A673 (cell line): ENCODE results near the gene PPP3R2. TPM values are rescaled to one million over a fixed set of nuclear protein-coding genes. Genes with fewer than 3 reads are reported as not detected.

ENCODE experiments used
- BruUV-seq: library from RNA; stranded (reverse); fragments of 400-500 nt; replicated peaks from 2 replicates; lab custom pipeline; 2021; lab: Mats Ljungman, UMichigan
- CTCF ChIA-PET: fragments of 300-600 bp; sonication (Branson Sonifier 250); formaldehyde crosslinking; loops from one replicate; lab custom pipeline; 2022; ENCODE audit warnings: antibody characterized with exemption; lab: Charles Lee
- POLR2A ChIA-PET: fragments of 300-600 bp; sonication (Branson Sonifier 250); formaldehyde crosslinking; loops from one replicate; lab custom pipeline; 2022; ENCODE audit warnings: antibody characterized with exemption; ENCODE audit not compliant: low non-redundant PET; lab: Charles Lee
- DNase-seq: peaks from one replicate; pipeline ENCODE4 v3.0.0-alpha.2; 2015; ENCODE audit warnings: low spot score
- H3K27ac ChIP-seq: fragments of 200-600 bp; sonication (generic); 2 replicates; pipeline ENCODE4 v1.5.1; 2016; ENCODE audit warnings: mixed run types, low read depth, mild to moderate bottlenecking, mixed read lengths, antibody characterized with exemption, low read length; ENCODE audit not compliant: poor library complexity, severe bottlenecking
- H3K27me3 ChIP-seq: fragments of 200-600 bp; sonication (generic); replicated peaks from 2 replicates; pipeline ENCODE4 v1.6.1; 2017; ENCODE audit warnings: mixed run types, low read depth, mild to moderate bottlenecking, mixed read lengths, antibody characterized with exemption, low read length; ENCODE audit not compliant: insufficient read depth, poor library complexity
- H3K36me3 ChIP-seq: fragments of 200-600 bp; sonication (generic); 2 replicates; pipeline ENCODE4 v1.6.1; 2016; ENCODE audit warnings: mixed run types, mild to moderate bottlenecking, mixed read lengths, antibody characterized with exemption, low read length; ENCODE audit not compliant: insufficient read depth, poor library complexity, severe bottlenecking
- H3K4me1 ChIP-seq: fragments of 200-600 bp; sonication (generic); 2 replicates; pipeline ENCODE4 v1.6.1; 2017; ENCODE audit warnings: mixed run types, mild to moderate bottlenecking, mixed read lengths, antibody characterized with exemption, low read length; ENCODE audit not compliant: insufficient read depth, poor library complexity, severe bottlenecking
- H3K4me3 ChIP-seq: fragments of 200-600 bp; sonication (generic); 2 replicates; pipeline ENCODE4 v1.5.1; 2016; ENCODE audit warnings: low read depth, mixed run types, mild to moderate bottlenecking, mixed read lengths, low read length; ENCODE audit not compliant: poor library complexity, severe bottlenecking
- H3K9me3 ChIP-seq: fragments of 200-600 bp; sonication (generic); 2 replicates; pipeline ENCODE4 v1.6.1; 2016; ENCODE audit warnings: mixed run types, low read depth, mild to moderate bottlenecking, mixed read lengths, antibody characterized with exemption, low read length; ENCODE audit not compliant: poor library complexity, severe bottlenecking
- EZH2 ChIP-seq: fragments of 200-600 bp; sonication (generic); IDR thresholded peaks from 2 replicates; pipeline ENCODE4 v1.6.1; 2017; ENCODE audit warnings: borderline replicate concordance, low read depth, mild to moderate bottlenecking, mixed read lengths, antibody characterized with exemption, low read length; ENCODE audit not compliant: poor library complexity, severe bottlenecking
- intact Hi-C: fragments of 100-400 bp; cut with micrococcal nuclease; formaldehyde crosslinking; loops from one replicate; pipeline ENCODE4 v1.10.0; 2022; ENCODE audit not compliant: unreplicated experiment
- total RNA-seq: library from RNA; stranded (reverse); gene quantifications from 2 replicates; pipeline ENCODE4 v1.2.3, GENCODE V29; 2021
- TF ChIP-seq, protein P1 (sequence below): fragments of 300-800, 200-600 bp; sonication (generic); conservative IDR thresholded peaks from 2 replicates; pipeline ENCODE4 v1.5.1; 2017; ENCODE audit warnings: low read depth, mild to moderate bottlenecking, antibody characterized with exemption, low read length, moderate library complexity, mixed read lengths

PPP3R2 gene
- total RNA-seq, 1 experiment from 2014 or later = not detected

DNA sequence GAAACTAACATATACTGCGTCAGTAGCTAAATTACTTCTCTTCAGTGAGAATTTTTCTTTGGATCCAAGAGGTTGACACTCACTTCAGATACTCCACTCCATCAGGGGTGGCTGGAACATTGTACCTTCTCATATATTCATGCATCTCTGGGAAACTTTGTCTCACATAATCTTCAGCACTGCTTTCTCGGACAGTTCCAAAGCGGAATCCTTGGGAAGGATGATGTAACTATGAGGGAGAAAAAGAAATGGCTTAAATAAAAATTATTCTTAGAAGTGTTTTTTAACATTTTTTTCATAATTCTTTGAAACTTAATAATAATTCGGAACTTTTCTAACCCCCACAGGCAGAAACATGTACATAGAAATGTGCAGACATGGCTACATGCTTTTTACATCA, 33.4 kb upstream of the PPP3R2 start:
- peak; percentile 9 for DNase-seq
- no peak overlapping the region for H3K27ac ChIP-seq
- ChIA-PET CTCF (no interaction called here), POLR2A (no interaction called here)
- TF ChIP-seq, protein P1, sequence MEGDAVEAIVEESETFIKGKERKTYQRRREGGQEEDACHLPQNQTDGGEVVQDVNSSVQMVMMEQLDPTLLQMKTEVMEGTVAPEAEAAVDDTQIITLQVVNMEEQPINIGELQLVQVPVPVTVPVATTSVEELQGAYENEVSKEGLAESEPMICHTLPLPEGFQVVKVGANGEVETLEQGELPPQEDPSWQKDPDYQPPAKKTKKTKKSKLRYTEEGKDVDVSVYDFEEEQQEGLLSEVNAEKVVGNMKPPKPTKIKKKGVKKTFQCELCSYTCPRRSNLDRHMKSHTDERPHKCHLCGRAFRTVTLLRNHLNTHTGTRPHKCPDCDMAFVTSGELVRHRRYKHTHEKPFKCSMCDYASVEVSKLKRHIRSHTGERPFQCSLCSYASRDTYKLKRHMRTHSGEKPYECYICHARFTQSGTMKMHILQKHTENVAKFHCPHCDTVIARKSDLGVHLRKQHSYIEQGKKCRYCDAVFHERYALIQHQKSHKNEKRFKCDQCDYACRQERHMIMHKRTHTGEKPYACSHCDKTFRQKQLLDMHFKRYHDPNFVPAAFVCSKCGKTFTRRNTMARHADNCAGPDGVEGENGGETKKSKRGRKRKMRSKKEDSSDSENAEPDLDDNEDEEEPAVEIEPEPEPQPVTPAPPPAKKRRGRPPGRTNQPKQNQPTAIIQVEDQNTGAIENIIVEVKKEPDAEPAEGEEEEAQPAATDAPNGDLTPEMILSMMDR = no peak
- no peak for TF ChIP-seq EZH2
- H3K4me1 ChIP-seq = no peaks in the 10 kb centered on the region
- H3K9me3 ChIP-seq = no peaks in the 10 kb centered on the region
- intact Hi-C loops = no loop called here
- no TSS peak for BruUV-seq
- no peaks in the 10 kb centered on the region for H3K36me3 ChIP-seq
- no peak overlapping the region for H3K4me3 ChIP-seq
- no peaks in the 10 kb centered on the region for H3K27me3 ChIP-seq

GRCh38 chr9:101626295-101626694, 31.5 kb upstream of the PPP3R2 start:
- Histone ChIP-seq H3K27ac (no peak overlapping the region), H3K4me3 (no peak overlapping the region), H3K27me3 (no peaks in the 10 kb centered on the region), H3K36me3 (no peaks in the 10 kb centered on the region), H3K4me1 (no peaks in the 10 kb centered on the region), H3K9me3 (no peaks in the 10 kb centered on the region)
- intact Hi-C loops = no loop called here
- ChIA-PET CTCF (no interaction called here), POLR2A (no interaction called here)
- TF ChIP-seq EZH2 = no peak
- TF ChIP-seq, protein P1 = no peak
- BruUV-seq = no TSS peak
- DNase-seq = no peak

DNA sequence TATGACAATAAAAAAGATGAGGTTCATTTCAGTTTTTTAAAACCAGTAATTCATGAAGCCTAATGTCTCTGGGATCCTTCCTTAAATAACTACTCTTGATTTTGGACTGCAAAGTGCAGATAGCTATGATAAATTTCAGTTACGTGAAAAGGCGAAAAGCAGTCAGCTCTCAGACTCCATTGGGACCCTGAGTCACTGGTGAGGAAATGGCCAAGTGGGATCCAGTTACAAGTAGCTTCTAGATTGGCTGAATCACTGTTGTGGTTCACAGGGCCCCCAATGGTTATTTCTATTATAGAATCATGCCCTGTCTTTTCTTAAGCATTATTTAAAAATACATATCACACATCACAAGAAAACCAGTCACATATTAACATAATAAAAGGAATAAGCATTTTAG, 31.1 kb upstream of the PPP3R2 start:
- intact Hi-C loops = no loop called here
- ChIA-PET POLR2A (no interaction called here), CTCF (no interaction called here)
- Histone ChIP-seq H3K36me3 (no peaks in the 10 kb centered on the region), H3K4me3 (no peak overlapping the region), H3K4me1 (no peaks in the 10 kb centered on the region), H3K9me3 (no peaks in the 10 kb centered on the region), H3K27ac (no peak overlapping the region), H3K27me3 (no peaks in the 10 kb centered on the region)
- BruUV-seq = no TSS peak
- no peak for DNase-seq
- no peak for TF ChIP-seq EZH2
- TF ChIP-seq, protein P1 = no peak
